ENCODE data around the gene CFTR. TPM values are rescaled to one million over a fixed set of nuclear protein-coding genes. Genes with fewer than 3 reads are reported as not detected.
"Not testable (repeated sequence)": the region's sequence is repeated elsewhere in the genome, so short reads cannot be mapped to it uniquely, and the experiment has no call there.

CFTR gene
- total RNA-seq, 1 donor: not detected

GRCh38 chr7:117508676-117509075 lies 28.9 kb downstream of the CFTR start:
- Histone ChIP-seq H3K27ac (ENCODE audit: low read depth, low read length) (no peak overlapping the region), H3K4me2 (ENCODE audit: insufficient read depth, low read length) (no peak overlapping the region), H3K4me3 (ENCODE audit: insufficient read depth, low read length) (no peak overlapping the region), H3K27me3 (ENCODE audit: insufficient read depth, low read length) (no peaks in the 10 kb centered on the region), H3K9me3 (ENCODE audit: low read depth, low read length) (no peaks in the 10 kb centered on the region), H2AFZ (ENCODE audit: low read length) (no peak overlapping the region), H4K20me1 (ENCODE audit: insufficient read depth, low read length) (no peaks in the 10 kb centered on the region), H3K36me3 (ENCODE audit: insufficient read depth, low read length) (no peaks in the 10 kb centered on the region), H3K79me2 (ENCODE audit: insufficient read depth, low read length) (no peaks in the 10 kb centered on the region), H3K4me1 (ENCODE audit: insufficient read depth, low read length) (no peaks in the 10 kb centered on the region)
- DNase-seq (ENCODE audit: insufficient read length, low spot score, missing footprints): no peak
- no peak for TF ChIP-seq CTCF (IDR thresholded peaks at IDR 0.05; ENCODE audit: extremely low read depth, low read depth, low read length)

GRCh38 chr7:117517194-117517593 lies 37.4 kb downstream of the CFTR start:
- H3K4me3 ChIP-seq (ENCODE audit: insufficient read depth, low read length); H3K4me1 ChIP-seq (ENCODE audit: insufficient read depth, low read length); H3K9me3 ChIP-seq (ENCODE audit: low read depth, low read length); H2AFZ ChIP-seq (ENCODE audit: low read length); H3K27ac ChIP-seq (ENCODE audit: low read depth, low read length); H3K27me3 ChIP-seq (ENCODE audit: insufficient read depth, low read length); H3K4me2 ChIP-seq (ENCODE audit: insufficient read depth, low read length); H3K36me3 ChIP-seq (ENCODE audit: insufficient read depth, low read length); DNase-seq (ENCODE audit: insufficient read length, low spot score, missing footprints); H4K20me1 ChIP-seq (ENCODE audit: insufficient read depth, low read length); H3K79me2 ChIP-seq (ENCODE audit: insufficient read depth, low read length): not testable (repeated sequence)

GRCh38 chr7:117530390-117530789 lies 50.6 kb downstream of the CFTR start:
- TF ChIP-seq CTCF (IDR thresholded peaks at IDR 0.05; ENCODE audit: extremely low read depth, low read depth, low read length): no peak
- no peaks in the 10 kb centered on the region for H3K4me1 ChIP-seq (ENCODE audit: insufficient read depth, low read length)
- H2AFZ ChIP-seq (ENCODE audit: low read length): no peak overlapping the region
- H3K27ac ChIP-seq (ENCODE audit: low read depth, low read length): no peak overlapping the region
- H3K4me3 ChIP-seq (ENCODE audit: insufficient read depth, low read length): no peak overlapping the region
- H3K79me2 ChIP-seq (ENCODE audit: insufficient read depth, low read length): no peaks in the 10 kb centered on the region
- DNase-seq (ENCODE audit: insufficient read length, low spot score, missing footprints): no peak
- H3K4me2 ChIP-seq (ENCODE audit: insufficient read depth, low read length): no peak overlapping the region
- no peaks in the 10 kb centered on the region for H4K20me1 ChIP-seq (ENCODE audit: insufficient read depth, low read length)
- no peaks in the 10 kb centered on the region for H3K36me3 ChIP-seq (ENCODE audit: insufficient read depth, low read length)
- H3K9me3 ChIP-seq (ENCODE audit: low read depth, low read length): no peaks in the 10 kb centered on the region
- no peaks in the 10 kb centered on the region for H3K27me3 ChIP-seq (ENCODE audit: insufficient read depth, low read length)

GRCh38 chr7:117531595-117532244 lies 51.9 kb downstream of the CFTR start:
- TF ChIP-seq CTCF (IDR thresholded peaks at IDR 0.05; ENCODE audit: extremely low read depth, low read depth, low read length): no peak
- DNase-seq (ENCODE audit: insufficient read length, low spot score, missing footprints): no peak
- no peaks in the 10 kb centered on the region for H3K36me3 ChIP-seq (ENCODE audit: insufficient read depth, low read length)

More at GRCh38 chr7:117531595-117532244, 51.9 kb downstream of the CFTR start:
- Histone ChIP-seq H3K4me2 (ENCODE audit: insufficient read depth, low read length) (no peak overlapping the region), H3K4me3 (ENCODE audit: insufficient read depth, low read length) (no peak overlapping the region), H3K9me3 (ENCODE audit: low read depth, low read length) (no peaks in the 10 kb centered on the region), H3K4me1 (ENCODE audit: insufficient read depth, low read length) (no peaks in the 10 kb centered on the region), H3K27ac (ENCODE audit: low read depth, low read length) (no peak overlapping the region), H3K27me3 (ENCODE audit: insufficient read depth, low read length) (no peaks in the 10 kb centered on the region), H3K79me2 (ENCODE audit: insufficient read depth, low read length) (no peaks in the 10 kb centered on the region), H2AFZ (ENCODE audit: low read length) (no peak overlapping the region), H4K20me1 (ENCODE audit: insufficient read depth, low read length) (no peaks in the 10 kb centered on the region)
